SIG-M5 (cell line): ENCODE measurements around the gene FREM1.

Experiments
- DNase-seq: peaks from one replicate; lab custom pipeline; 2025; lab: John Stamatoyannopoulos, UW

Gene FREM1

GRCh38 chr9:14822666-14823065 lies 87.6 kb downstream of the FREM1 start:
- DNase-seq: no peak

- no peak for DNase-seq
Observed at GRCh38 chr9:14819183-14819582, 91.0 kb downstream of the FREM1 start.

GRCh38 chr9:14814249-14814628 lies 96.0 kb downstream of the FREM1 start:
- no peak for DNase-seq

- no peak for DNase-seq
Observed at GRCh38 chr9:14813336-14814248, 96.6 kb downstream of the FREM1 start.

- no peak for DNase-seq
Observed at GRCh38 chr9:14812806-14813205, 97.4 kb downstream of the FREM1 start.

- DNase-seq: no peak
Observed at GRCh38 chr9:14811844-14812243, 98.4 kb downstream of the FREM1 start.

GRCh38 chr9:14806941-14807520 lies 103.2 kb downstream of the FREM1 start:
- DNase-seq: no peak

GRCh38 chr9:14799030-14799429 lies 111.2 kb downstream of the FREM1 start:
- no peak for DNase-seq

GRCh38 chr9:14797435-14797834 lies 112.8 kb downstream of the FREM1 start:
- DNase-seq: no peak

- no peak for DNase-seq
Observed at GRCh38 chr9:14793389-14793788, 116.8 kb downstream of the FREM1 start.

- DNase-seq: no peak
Observed at GRCh38 chr9:14790628-14791027, 119.6 kb downstream of the FREM1 start.

- DNase-seq: no peak
Observed at GRCh38 chr9:14788846-14789245, 121.4 kb downstream of the FREM1 start.

- no peak for DNase-seq
Observed at GRCh38 chr9:14783358-14783757, 126.9 kb downstream of the FREM1 start.

- no peak for DNase-seq
Observed at GRCh38 chr9:14782286-14783051, 127.8 kb downstream of the FREM1 start.

- DNase-seq: no peak
Observed at GRCh38 chr9:14780693-14781092, 129.5 kb downstream of the FREM1 start.

- no peak for DNase-seq
Observed at GRCh38 chr9:14780251-14780650, 130.0 kb downstream of the FREM1 start.

GRCh38 chr9:14779566-14780022 lies 130.6 kb downstream of the FREM1 start:
- no peak for DNase-seq

GRCh38 chr9:14778565-14778964 lies 131.7 kb downstream of the FREM1 start:
- no peak for DNase-seq

- no peak for DNase-seq
Observed at GRCh38 chr9:14775917-14776316, 134.3 kb downstream of the FREM1 start.

GRCh38 chr9:14770592-14770991 lies 139.6 kb downstream of the FREM1 start:
- DNase-seq: no peak

GRCh38 chr9:14769230-14769571 lies 141.0 kb downstream of the FREM1 start:
- no peak for DNase-seq

GRCh38 chr9:14768405-14769229 lies 141.6 kb downstream of the FREM1 start:
- no peak for DNase-seq
